Measurements from ENCODE around the gene CLDN1.

The CLDN1 gene

DNA sequence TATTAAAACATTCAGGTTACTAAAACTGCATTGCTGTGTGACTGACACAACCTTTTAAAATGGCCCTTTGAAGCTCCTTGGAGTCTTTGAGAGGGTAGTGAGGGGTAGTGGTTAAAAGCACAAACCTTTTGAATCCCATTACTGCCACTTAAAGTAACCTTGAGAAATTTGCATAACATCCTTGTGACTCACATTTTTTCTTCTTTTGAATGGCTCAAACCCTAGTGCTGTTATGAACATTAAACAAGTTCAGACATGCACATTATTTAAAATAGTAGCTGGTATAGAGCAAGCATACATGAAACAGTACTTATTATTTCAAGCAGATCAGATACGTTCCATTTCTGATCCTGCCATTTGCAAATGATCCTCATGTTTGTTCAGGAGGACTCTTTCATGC, 3.7 kb upstream of the CLDN1 start:
- no peak overlapping the region for H3K4me3 ChIP-seq (replicated peaks in 1 of 2; ENCODE audit: low read depth in 2 of 2, low read length in 2 of 2)
- DNase-seq (ENCODE audit: low read depth in 2 of 2), result peak in 1 of 2 donors; percentile 60
- TF ChIP-seq, protein P1, sequence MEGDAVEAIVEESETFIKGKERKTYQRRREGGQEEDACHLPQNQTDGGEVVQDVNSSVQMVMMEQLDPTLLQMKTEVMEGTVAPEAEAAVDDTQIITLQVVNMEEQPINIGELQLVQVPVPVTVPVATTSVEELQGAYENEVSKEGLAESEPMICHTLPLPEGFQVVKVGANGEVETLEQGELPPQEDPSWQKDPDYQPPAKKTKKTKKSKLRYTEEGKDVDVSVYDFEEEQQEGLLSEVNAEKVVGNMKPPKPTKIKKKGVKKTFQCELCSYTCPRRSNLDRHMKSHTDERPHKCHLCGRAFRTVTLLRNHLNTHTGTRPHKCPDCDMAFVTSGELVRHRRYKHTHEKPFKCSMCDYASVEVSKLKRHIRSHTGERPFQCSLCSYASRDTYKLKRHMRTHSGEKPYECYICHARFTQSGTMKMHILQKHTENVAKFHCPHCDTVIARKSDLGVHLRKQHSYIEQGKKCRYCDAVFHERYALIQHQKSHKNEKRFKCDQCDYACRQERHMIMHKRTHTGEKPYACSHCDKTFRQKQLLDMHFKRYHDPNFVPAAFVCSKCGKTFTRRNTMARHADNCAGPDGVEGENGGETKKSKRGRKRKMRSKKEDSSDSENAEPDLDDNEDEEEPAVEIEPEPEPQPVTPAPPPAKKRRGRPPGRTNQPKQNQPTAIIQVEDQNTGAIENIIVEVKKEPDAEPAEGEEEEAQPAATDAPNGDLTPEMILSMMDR (IDR thresholded peaks at IDR 0.05; ENCODE audit: low read depth, low read length), result no peak

GRCh38 chr3:190323246-190323626, 990 bp upstream of the CLDN1 start:
- peak overlapping the region in 1 of 2 donors; percentile 60 for H3K4me3 ChIP-seq (replicated peaks in 1 of 2; ENCODE audit: low read depth in 2 of 2, low read length in 2 of 2)
- DNase-seq (ENCODE audit: low read depth in 2 of 2), result peak in 1 of 2 donors; percentile 41
- TF ChIP-seq, protein P1 (IDR thresholded peaks at IDR 0.05; ENCODE audit: low read depth, low read length), result no peak

DNA sequence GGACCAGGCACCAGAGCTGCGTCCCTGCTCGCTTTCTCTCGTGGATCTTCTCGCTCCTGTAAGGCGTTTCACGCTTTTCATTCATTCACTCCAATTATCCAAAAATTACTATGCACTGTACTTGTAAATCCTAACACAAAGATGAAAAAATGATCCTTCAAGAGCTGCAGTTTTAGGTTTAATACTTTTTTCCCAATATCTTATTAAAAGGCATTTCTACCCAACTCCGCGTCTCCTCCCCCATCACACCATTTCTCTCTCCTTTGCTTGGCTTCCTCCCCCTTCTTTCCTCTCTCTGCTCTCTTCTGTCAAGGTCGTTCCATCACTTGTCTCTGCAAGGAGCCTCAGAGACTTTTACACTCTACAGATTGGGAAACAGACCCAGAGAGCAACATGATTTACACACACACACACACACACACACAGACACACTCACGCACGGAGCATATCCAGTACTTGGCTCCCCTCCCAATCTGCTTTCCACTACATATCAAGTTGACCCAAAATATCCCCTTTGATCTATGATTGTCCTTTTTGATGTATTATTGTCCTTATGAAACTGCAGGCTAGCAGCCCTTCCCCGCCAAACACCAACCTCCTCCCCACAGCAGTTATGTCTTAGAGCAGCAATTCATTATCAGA, 479 bp upstream of the CLDN1 start:
- peak; percentile 37 to 52 for DNase-seq (ENCODE audit: low read depth in 2 of 2)
- peak overlapping the region; percentile 9 to 60 for H3K4me3 ChIP-seq (replicated peaks in 1 of 2; ENCODE audit: low read depth in 2 of 2, low read length in 2 of 2)
- TF ChIP-seq, protein P1 (IDR thresholded peaks at IDR 0.05; ENCODE audit: low read depth, low read length), result no peak

- no peak for DNase-seq (ENCODE audit: low read depth in 2 of 2)
- TF ChIP-seq, protein P1 (IDR thresholded peaks at IDR 0.05; ENCODE audit: low read depth, low read length), result no peak
- no peak overlapping the region for H3K4me3 ChIP-seq (replicated peaks in 1 of 2; ENCODE audit: low read depth in 2 of 2, low read length in 2 of 2)
These were observed 1.5 kb downstream of the CLDN1 start for GRCh38 chr3:190320594-190321362.

- TF ChIP-seq, protein P1 (IDR thresholded peaks at IDR 0.05; ENCODE audit: low read depth, low read length), result no peak
- DNase-seq (ENCODE audit: low read depth in 2 of 2), result no peak
- no peak overlapping the region for H3K4me3 ChIP-seq (replicated peaks in 1 of 2; ENCODE audit: low read depth in 2 of 2, low read length in 2 of 2)
These were observed 2.6 kb downstream of the CLDN1 start for GRCh38 chr3:190319660-190320059.

DNA sequence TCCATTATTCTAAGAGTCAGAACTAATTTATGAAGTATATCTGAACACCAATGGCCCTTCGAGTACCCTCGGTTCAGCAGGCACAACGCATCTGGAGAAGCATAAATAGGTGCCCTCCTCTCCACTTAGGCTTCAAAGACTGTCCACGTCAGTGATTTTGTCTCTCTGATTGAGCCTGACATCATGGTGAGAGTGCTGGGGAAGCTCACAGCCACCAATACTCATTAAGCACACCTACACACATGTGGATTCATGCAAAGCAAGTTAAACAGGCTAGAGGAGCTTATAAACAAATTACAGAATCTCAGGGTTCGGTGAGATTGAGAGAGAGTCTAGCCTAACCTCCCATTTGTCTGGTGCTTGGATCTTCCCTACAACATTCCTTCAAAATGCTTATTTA, 3.6 kb downstream of the CLDN1 start:
- DNase-seq (ENCODE audit: low read depth in 2 of 2), result no peak
- H3K4me3 ChIP-seq (replicated peaks in 1 of 2; ENCODE audit: low read depth in 2 of 2, low read length in 2 of 2), result no peak overlapping the region
- TF ChIP-seq, protein P1 (IDR thresholded peaks at IDR 0.05; ENCODE audit: low read depth, low read length), result no peak
